GM18868 (cell line): ENCODE data around the gene ZNF804A.

Experiments
- ATAC-seq: cut with Tn5 transposase; IDR thresholded peaks from one replicate; pipeline ENCODE4 v1.9.1; 2021; ENCODE audit warnings: mild to moderate bottlenecking, moderate library complexity; ENCODE audit not compliant: unreplicated experiment

The ZNF804A gene

GRCh38 chr2:184921676-184922075 lies 323.3 kb downstream of the ZNF804A start:
- ATAC-seq = no peak

GRCh38 chr2:184923751-184924150 lies 325.4 kb downstream of the ZNF804A start:
- no peak for ATAC-seq

GRCh38 chr2:184927040-184927439 lies 328.7 kb downstream of the ZNF804A start:
- no peak for ATAC-seq

DNA sequence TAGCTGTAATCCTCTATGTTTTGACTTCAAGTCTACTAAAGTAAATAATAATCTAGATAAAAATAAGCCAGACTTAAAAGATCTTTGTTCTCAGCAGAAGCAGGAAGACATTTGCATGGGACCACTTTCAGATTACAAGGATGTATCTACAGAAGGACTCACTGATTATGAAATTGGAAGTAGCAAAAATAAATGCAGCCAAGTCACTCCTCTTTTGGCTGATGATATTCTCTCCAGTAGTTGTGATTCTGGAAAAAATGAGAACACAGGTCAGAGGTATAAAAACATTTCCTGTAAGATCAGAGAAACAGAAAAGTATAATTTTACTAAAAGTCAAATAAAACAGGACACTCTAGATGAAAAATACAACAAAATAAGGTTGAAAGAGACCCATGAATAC lies 338.4 kb downstream of the ZNF804A start:
- no peak for ATAC-seq

DNA sequence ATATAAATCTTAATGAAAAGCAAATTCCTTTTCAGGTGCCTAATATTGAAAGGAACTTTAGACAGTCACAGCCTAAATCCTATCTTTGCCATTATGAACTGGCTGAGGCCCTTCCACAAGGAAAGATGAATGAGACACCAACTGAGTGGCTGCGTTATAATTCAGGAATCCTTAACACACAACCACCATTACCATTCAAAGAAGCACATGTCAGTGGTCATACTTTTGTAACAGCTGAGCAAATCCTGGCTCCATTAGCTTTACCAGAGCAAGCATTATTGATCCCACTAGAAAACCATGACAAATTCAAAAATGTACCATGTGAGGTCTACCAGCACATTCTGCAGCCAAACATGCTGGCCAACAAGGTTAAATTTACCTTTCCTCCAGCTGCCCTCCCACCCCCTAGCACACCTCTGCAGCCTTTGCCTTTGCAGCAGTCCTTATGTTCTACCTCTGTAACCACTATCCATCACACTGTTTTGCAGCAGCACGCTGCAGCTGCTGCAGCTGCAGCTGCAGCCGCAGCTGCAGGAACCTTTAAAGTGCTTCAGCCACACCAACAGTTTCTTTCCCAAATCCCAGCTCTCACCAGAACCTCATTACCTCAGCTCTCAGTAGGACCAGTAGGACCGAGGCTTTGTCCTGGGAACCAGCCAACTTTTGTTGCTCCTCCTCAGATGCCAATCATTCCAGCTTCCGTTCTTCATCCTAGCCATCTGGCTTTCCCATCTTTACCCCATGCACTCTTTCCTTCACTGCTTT lies 340.1 kb downstream of the ZNF804A start:
- no peak for ATAC-seq

DNA sequence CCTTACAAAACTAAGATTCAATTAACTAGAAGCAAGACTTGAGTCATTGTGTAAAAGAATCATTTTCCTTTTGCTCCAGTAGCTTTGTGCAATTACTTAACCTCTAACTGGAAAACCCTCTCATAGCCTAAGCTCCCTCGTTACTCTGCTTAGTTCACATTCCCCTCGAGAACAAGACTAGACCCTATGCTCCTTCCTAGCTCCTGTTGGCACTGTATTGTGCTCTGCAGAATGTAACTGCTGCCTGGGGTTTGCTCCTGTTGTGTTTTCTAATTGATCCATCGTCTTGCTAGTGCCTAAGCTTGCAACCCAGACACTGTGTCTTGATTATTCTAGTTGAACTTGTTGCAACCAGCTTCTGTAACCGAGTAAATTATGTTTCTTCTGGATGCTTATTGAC lies 347.0 kb downstream of the ZNF804A start:
- ATAC-seq = no peak

DNA sequence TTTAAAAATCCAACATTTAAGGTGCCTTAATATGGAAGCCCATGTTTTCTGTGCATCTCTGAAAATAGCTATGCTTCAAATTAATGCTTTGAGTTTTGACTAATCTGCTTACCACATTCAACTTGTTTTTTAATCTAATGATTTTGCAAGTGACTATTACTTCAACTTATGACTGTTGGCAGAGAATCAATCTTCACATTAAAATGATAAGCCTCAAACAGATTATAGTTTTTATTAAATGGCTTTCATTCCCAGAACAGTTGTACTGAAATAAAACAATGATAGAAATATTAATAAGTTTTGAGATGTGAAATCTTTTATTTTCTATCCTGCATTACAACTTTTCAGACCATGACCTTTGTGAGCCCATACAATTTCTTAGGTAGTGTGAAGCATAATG lies 347.5 kb downstream of the ZNF804A start:
- no peak for ATAC-seq

DNA sequence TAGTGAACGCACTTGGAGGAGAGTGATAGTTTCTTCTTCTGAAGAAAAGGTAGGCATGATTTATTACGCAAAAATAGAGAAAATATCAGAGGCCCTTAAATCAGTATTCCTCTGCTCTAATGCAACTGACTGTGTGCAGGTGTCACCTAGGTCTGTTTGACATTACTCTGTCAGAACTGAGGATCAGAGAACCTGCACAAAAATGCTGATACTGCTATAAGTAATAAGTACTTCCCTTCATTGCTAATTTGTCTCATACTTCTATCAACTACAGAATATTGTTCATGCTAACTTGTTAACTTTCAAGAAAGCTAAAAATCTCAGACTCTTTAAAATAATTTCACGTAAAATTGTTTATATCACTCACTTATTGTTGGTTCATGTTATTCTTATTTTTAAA lies 358.5 kb downstream of the ZNF804A start:
- ATAC-seq = no peak

- ATAC-seq = no peak
Observed at GRCh38 chr2:184971546-184972068, 373.3 kb downstream of the ZNF804A start.
